Spleen (tissue), 7 donors: ENCODE data around the gene GID8.

Experiments
- CTCF ChIP-seq, 11 experiments: fragments of 200-600 bp in 7 of 11; fragments of 450-650 bp in 4 of 11; sonication (generic) in 4 of 11; IDR thresholded peaks in 8 of 11; conservative IDR thresholded peaks in 3 of 11; 1 replicate in 7 of 11; 2 replicates in 4 of 11; pipeline versions ENCODE4 v1.4.0 to v1.8.0; 2016 to 2021; ENCODE audit warnings: antibody characterized with exemption in 11 of 11, inconsistent platforms in 4 of 11, mild to moderate bottlenecking in 1 of 11
- POLR2A ChIP-seq, 3 donors: fragments of 450-650 bp; IDR thresholded peaks; one replicate each; pipeline ENCODE4 v1.5.1; 2017; ENCODE audit warnings: antibody characterized with exemption in 3 of 3, mild to moderate bottlenecking in 1 of 3
- POLR2AphosphoS5 ChIP-seq, 3 donors: sonication (generic); formaldehyde crosslinking; IDR thresholded peaks; one replicate each; pipeline ENCODE4 v1.5.1; 2017; ENCODE audit warnings: antibody characterized with exemption in 3 of 3
- donor health status: DM: no; HTN: no; CAD: no; lungs with moderate emphysema.
- donor health status: DM: no; HTN: no; CAD: no.
- donor health status: DM: no; HTN: no; CAD: no.

- TF ChIP-seq POLR2A (IDR thresholded peaks at IDR 0.05) (no peak), CTCF (IDR thresholded peaks at IDR 0.05 in 8 of 11, conservative IDR thresholded peaks at IDR 0.05 in 3 of 11) (no peak), POLR2AphosphoS5 (IDR thresholded peaks at IDR 0.05) (no peak)
Observed at GRCh38 chr20:62961799-62962198, 23.9 kb downstream of the GID8 start.
